WERI-Rb-1 (cell line): ENCODE measurements around the gene MYORG.
"Not testable (repeated sequence)": the region's sequence is repeated elsewhere in the genome, so short reads cannot be mapped to it uniquely, and the experiment has no call there.

ENCODE experiments used
- DNase-seq: peaks from one replicate; pipeline ENCODE4 v3.0.0-alpha.2; 2020
- H3K27ac ChIP-seq: fragments of 250-450 bp; sonication (Bioruptor Pico); 2 replicates; pipeline ENCODE4 v1.5.1; 2020; ENCODE audit warnings: mild to moderate bottlenecking, moderate library complexity
- H3K27me3 ChIP-seq: fragments of 250-450 bp; sonication (Bioruptor Pico); 2 replicates; pipeline ENCODE4 v1.5.1; 2021; ENCODE audit warnings: mild to moderate bottlenecking, low read depth, moderate library complexity; ENCODE audit not compliant: insufficient read depth, severe bottlenecking
- H3K36me3 ChIP-seq: fragments of 250-450 bp; sonication (Bioruptor Pico); 2 replicates; pipeline ENCODE4 v1.5.1; 2020; ENCODE audit warnings: mild to moderate bottlenecking, moderate library complexity
- H3K4me3 ChIP-seq: 2 replicates; pipeline ENCODE4 v1.5.1; 2011; ENCODE audit warnings: low read depth, mild to moderate bottlenecking, control low read depth, low read length
- H3K9me3 ChIP-seq: fragments of 250-450 bp; sonication (Bioruptor Pico); 2 replicates; pipeline ENCODE4 v1.5.1; 2021; ENCODE audit warnings: mild to moderate bottlenecking, moderate library complexity; ENCODE audit not compliant: severe bottlenecking
- TF ChIP-seq, protein P1 (sequence below): IDR thresholded peaks from 2 replicates; pipeline ENCODE4 v1.5.1; 2011; ENCODE audit warnings: low read depth, mild to moderate bottlenecking, control low read depth, inconsistent platforms, low read length

MYORG gene

DNA sequence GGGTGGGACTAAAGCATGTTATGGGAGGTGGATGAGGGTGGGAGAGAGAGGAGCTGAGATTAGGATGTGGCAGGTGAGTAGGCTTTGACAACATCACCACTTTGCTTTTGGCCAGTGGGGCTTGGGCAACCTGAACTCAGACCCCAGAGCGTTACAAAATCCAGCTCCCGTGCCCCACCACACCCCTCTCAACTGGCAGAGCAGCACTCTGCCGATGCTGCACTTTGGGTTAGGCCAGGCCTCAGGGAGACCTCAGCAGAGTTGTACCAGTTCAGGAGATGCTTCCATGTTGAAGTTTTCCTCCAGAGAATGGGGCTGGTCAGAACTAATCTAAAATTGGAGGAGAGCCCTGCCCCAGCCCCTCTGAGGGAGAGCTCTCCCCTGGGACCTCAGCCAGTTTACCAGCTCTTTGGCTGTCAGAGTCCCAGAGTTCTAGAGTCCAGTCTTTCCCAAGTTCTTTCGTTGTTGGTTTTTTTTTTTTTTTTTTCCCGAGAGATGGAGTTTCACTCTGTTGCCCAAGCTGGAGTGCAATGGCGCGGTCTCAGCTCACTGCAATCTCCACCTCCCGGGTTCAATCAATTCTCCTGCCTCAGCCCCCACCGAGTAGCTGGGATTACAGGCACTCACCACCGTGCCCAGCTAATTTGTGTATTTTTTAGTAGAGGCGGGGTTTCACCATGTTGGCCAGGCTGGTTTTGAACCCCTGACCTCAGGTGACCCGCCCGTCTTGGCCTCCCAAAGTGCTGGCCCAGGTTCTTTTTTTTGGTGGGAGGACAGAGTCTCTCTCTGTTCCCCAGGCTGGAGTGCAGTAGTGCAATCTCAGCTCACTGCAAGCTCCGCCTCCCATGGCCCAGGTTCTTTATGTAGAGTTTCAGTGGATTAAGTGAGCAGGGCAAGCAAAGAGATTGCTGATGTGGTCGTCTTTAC is 29.6 kb downstream of the MYORG start:
- no peaks in the 10 kb centered on the region for H3K27me3 ChIP-seq
- no peaks in the 10 kb centered on the region for H3K9me3 ChIP-seq
- TF ChIP-seq, protein P1, sequence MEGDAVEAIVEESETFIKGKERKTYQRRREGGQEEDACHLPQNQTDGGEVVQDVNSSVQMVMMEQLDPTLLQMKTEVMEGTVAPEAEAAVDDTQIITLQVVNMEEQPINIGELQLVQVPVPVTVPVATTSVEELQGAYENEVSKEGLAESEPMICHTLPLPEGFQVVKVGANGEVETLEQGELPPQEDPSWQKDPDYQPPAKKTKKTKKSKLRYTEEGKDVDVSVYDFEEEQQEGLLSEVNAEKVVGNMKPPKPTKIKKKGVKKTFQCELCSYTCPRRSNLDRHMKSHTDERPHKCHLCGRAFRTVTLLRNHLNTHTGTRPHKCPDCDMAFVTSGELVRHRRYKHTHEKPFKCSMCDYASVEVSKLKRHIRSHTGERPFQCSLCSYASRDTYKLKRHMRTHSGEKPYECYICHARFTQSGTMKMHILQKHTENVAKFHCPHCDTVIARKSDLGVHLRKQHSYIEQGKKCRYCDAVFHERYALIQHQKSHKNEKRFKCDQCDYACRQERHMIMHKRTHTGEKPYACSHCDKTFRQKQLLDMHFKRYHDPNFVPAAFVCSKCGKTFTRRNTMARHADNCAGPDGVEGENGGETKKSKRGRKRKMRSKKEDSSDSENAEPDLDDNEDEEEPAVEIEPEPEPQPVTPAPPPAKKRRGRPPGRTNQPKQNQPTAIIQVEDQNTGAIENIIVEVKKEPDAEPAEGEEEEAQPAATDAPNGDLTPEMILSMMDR, result no peak
- H3K4me3 ChIP-seq, result no peak overlapping the region
- peaks cover 12% of the 10 kb centered on the region for H3K36me3 ChIP-seq
- H3K27ac ChIP-seq, result no peak overlapping the region
- no peak for DNase-seq

DNA sequence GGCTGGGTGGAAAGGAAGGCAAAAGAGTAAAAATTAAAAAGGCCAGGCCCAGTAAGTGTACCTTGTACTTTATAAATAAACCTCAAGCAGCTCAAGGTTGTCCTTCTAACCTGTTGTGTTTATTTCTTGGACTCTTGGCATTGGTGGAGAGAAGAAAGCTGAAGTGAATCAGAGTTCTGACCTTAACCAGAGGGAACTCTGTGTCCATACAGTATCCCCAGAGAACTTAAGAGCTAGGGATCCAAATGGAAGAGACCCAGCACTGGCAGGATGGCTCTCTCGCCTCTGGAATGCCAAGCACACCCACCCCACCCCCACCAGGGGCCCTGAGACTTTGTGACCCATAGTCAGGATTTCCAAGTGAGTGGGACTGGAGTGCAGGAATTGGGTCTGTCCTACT is 33.1 kb downstream of the MYORG start:
- DNase-seq, result no peak
- TF ChIP-seq, protein P1, result no peak

DNA sequence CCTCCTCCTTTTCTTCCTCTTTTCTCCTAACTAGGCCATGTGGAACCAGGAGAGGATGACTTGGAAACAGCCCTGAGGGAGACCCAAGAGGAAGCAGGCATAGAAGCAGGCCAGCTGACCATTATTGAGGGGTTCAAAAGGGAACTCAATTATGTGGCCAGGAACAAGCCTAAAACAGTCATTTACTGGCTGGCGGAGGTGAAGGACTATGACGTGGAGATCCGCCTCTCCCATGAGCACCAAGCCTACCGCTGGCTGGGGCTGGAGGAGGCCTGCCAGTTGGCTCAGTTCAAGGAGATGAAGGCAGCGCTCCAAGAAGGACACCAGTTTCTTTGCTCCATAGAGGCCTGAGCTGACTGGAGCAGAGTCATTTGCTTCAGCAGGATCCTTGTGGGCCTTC is 33.6 kb downstream of the MYORG start:
- TF ChIP-seq, protein P1, result no peak
- no peak for DNase-seq
- H3K4me3 ChIP-seq, result no peak overlapping the region
- no peaks in the 10 kb centered on the region for H3K9me3 ChIP-seq
- H3K36me3 ChIP-seq, result peaks cover 26% of the 10 kb centered on the region
- H3K27ac ChIP-seq, result no peak overlapping the region
- no peaks in the 10 kb centered on the region for H3K27me3 ChIP-seq

More for the DNA sequence above, 33.1 kb downstream of the MYORG start:
- Histone ChIP-seq H3K27ac (no peak overlapping the region), H3K27me3 (no peaks in the 10 kb centered on the region), H3K9me3 (no peaks in the 10 kb centered on the region), H3K36me3 (peaks cover 25% of the 10 kb centered on the region), H3K4me3 (no peak overlapping the region)

DNA sequence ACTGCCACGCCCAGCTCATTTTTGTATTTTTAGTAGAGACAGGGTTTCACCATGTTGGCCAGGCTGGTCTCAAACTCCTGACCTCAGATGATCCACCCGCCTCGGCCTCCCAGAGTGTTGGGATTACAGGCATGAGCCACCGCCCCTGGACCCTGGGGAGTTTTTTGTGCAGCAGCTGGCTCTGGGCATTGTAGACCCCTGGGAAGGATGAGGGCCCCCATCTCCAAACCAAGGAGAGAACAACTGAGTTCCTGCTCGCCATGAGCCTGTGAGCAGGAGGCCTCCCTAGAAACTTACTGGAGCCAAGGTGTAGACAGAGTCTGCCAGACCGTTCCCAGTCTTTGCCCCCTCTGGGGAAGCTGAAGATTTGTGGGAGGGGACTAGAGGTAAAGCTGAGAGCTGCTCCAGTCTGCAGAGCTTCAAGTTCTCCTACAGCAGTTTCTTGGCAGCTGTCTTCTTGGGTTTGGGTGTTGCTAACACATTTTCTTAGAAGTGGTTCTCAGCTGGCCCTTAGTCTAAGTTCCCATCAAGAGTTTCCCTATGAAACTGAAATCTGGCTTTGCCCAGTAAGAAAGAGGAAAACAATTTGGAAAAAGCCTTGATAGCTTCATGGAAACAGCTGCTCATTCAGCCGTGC is 34.9 kb downstream of the MYORG start:
- no peak overlapping the region for H3K4me3 ChIP-seq
- no peaks in the 10 kb centered on the region for H3K9me3 ChIP-seq
- no peaks in the 10 kb centered on the region for H3K27me3 ChIP-seq
- TF ChIP-seq, protein P1, result no peak
- no peak for DNase-seq
- no peak overlapping the region for H3K27ac ChIP-seq
- peaks cover 29% of the 10 kb centered on the region for H3K36me3 ChIP-seq

DNA sequence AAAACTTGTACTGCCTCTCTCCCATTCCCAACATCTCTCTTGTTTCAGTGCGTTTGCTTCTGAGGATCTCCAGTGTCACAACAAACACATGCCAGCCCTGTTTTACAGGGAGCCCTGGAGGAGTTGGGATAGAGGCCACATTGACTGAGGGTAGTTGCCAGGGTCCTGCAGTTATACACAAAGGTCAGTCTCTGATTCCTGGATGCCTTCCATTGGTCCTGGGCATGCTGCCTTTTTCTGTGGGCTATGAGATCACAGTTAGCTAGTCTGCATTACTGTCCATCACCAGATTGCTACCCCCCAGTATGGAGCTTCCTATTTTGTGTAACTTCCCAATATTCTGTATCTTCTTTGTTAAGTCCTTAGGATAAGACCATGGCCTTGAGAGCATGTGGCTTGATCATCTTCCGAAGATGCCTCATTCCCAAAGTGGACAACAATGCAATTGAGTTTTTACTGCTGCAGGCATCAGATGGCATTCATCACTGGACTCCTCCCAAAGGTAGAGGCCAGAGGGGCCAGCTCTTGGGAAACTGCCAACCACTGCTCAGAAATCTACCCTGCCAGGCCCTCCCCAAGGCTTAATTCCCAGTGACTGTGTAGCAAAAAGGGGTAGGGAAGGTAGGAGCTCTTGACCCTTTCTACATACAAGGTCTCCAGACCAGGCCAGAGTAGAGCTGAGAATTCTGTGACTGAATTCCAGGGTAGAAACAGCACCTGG is 37.9 kb downstream of the MYORG start:
- TF ChIP-seq, protein P1, result no peak
- Histone ChIP-seq H3K36me3 (peaks cover 28% of the 10 kb centered on the region), H3K4me3 (no peak overlapping the region), H3K27ac (no peak overlapping the region), H3K9me3 (no peaks in the 10 kb centered on the region), H3K27me3 (no peaks in the 10 kb centered on the region)
- DNase-seq, result no peak

DNA sequence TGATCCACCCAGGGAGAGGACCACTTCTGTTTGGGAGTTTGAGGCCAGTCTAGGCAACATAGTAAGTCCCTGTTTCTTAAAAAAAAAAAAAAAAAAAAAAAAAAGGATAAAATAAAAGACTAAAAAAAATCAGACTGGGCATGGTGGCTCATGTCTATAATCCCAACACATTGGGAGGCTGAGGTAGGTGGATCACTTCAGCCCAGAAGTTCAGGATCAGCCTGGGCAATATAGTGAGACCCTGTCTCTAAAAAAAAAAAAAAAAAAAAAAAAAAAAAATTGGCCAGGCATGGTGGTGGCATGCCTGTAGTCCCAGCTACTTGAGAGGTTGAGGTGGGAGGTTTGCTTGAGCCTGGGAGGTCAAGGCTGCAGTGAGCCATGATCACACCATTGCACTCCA is 38.6 kb downstream of the MYORG start:
- H3K36me3 ChIP-seq, result peaks cover 20% of the 10 kb centered on the region
- not testable (repeated sequence) for H3K4me3 ChIP-seq, H3K9me3 ChIP-seq, H3K27ac ChIP-seq, H3K27me3 ChIP-seq, DNase-seq
